Measurements from ENCODE around the gene LRBA. TPM values are rescaled to one million over a fixed set of nuclear protein-coding genes. Genes with fewer than 3 reads are reported as not detected.

LRBA gene
- total and polyA plus RNA-seq, 2 donors (not counting 3 experiments of a cell fraction or from before 2014, with no cell fraction given), result 18.0 to 35.1 TPM

DNA sequence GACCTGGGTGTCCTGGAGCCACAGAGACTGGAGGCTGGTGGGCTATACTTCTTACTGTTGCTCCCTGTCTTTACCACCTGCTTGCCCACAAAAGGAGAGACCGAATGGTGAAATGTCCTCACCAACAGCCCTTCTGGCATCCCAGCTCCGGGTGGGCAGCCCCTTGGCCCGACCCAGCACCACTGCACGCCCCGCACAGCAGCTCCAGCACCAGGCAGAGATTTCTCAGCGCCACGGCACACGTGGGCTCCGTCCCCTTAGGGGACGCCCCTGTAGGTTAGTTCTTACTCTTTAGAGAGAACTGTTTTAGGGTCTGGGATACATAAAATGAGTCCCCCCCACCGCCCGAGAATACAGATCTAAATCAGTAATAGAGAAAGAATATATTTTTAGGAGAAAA is 591.6 kb downstream of the LRBA start:
- Histone ChIP-seq H3K4me3 (replicated peaks in 1 of 3; ENCODE audit: insufficient read depth in 1 of 3, low read depth in 1 of 3, low read length in 3 of 3) (no peak overlapping the region), H3K9ac (replicated peaks; ENCODE audit: extremely low read depth, insufficient read depth, low read length) (no peak overlapping the region), H3K27ac (ENCODE audit: insufficient read depth, low read depth, low read length) (no peak overlapping the region), H3K9me3 (replicated peaks; ENCODE audit: control insufficient read depth, insufficient read depth, low read length) (no peaks in the 10 kb centered on the region), H3K79me2 (ENCODE audit: control insufficient read depth, insufficient read depth, low read length) (no peaks in the 10 kb centered on the region), H3K27me3 (ENCODE audit: control insufficient read depth in 2 of 2, insufficient read depth in 2 of 2, low read length in 2 of 2) (no peaks in the 10 kb centered on the region), H3K4me1 (ENCODE audit: control insufficient read depth, extremely low read depth, insufficient read depth, low read length) (no peaks in the 10 kb centered on the region), H3K4me2 (ENCODE audit: insufficient read depth, low read length) (no peak overlapping the region), H3K36me3 (ENCODE audit: control insufficient read depth in 2 of 2, extremely low read depth in 1 of 2, insufficient read depth in 2 of 2, low read length in 2 of 2) (no peaks in the 10 kb centered on the region), H4K20me1 (replicated peaks; ENCODE audit: control insufficient read depth, extremely low read depth, insufficient read depth, low read length) (no peaks in the 10 kb centered on the region), H3K9me1 (replicated peaks; ENCODE audit: control insufficient read depth, extremely low read depth, insufficient read depth, low read length) (no peaks in the 10 kb centered on the region), H2AFZ (ENCODE audit: low read depth, low read length) (no peak overlapping the region)
- no TSS peak for BruUV-seq (replicated peaks)
- TF ChIP-seq MAX (IDR thresholded peaks at IDR 0.05; ENCODE audit: insufficient read depth, insufficient read length) (no peak), GATA2 (IDR thresholded peaks at IDR 0.05; ENCODE audit: insufficient read depth, insufficient read length, low read depth, low read length) (no peak), JUN (IDR thresholded peaks at IDR 0.05; ENCODE audit: borderline replicate concordance, insufficient read depth, insufficient read length, low read depth) (no peak), MYC (IDR thresholded peaks at IDR 0.05; ENCODE audit: low read depth, low read length) (no peak), POLR2A (IDR thresholded peaks at IDR 0.05; ENCODE audit: low read depth, low read length) (no peak), EZH2 (IDR thresholded peaks at IDR 0.05; ENCODE audit: borderline replicate concordance, low read depth, low read length, severe bottlenecking) (no peak), FOS (IDR thresholded peaks at IDR 0.05; ENCODE audit: borderline replicate concordance, insufficient read depth, low read length) (no peak), POLR2AphosphoS5 (IDR thresholded peaks at IDR 0.05; ENCODE audit: insufficient read depth, low read depth, low read length) (no peak)
- TF ChIP-seq, protein P1, sequence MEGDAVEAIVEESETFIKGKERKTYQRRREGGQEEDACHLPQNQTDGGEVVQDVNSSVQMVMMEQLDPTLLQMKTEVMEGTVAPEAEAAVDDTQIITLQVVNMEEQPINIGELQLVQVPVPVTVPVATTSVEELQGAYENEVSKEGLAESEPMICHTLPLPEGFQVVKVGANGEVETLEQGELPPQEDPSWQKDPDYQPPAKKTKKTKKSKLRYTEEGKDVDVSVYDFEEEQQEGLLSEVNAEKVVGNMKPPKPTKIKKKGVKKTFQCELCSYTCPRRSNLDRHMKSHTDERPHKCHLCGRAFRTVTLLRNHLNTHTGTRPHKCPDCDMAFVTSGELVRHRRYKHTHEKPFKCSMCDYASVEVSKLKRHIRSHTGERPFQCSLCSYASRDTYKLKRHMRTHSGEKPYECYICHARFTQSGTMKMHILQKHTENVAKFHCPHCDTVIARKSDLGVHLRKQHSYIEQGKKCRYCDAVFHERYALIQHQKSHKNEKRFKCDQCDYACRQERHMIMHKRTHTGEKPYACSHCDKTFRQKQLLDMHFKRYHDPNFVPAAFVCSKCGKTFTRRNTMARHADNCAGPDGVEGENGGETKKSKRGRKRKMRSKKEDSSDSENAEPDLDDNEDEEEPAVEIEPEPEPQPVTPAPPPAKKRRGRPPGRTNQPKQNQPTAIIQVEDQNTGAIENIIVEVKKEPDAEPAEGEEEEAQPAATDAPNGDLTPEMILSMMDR (IDR thresholded peaks at IDR 0.05; ENCODE audit: extremely low read depth in 1 of 2, insufficient read depth in 1 of 2, low read depth in 1 of 2, low read length in 2 of 2), result no peak
- FAIRE-seq (no peak), DNase-seq (ENCODE audit: low read depth, low spot score) (no peak)
- ChIA-PET CTCF (no interaction called here), POLR2A (no interaction called here)
- dilution Hi-C loops (cut with MboI; ENCODE audit: extremely low pct_ligation_motif_present, low sequenced_read_pairs), result no loop called here
- intact Hi-C loops (cut with micrococcal nuclease), result no loop called here
